ENCODE data around the gene ART3.

Gene ART3

DNA sequence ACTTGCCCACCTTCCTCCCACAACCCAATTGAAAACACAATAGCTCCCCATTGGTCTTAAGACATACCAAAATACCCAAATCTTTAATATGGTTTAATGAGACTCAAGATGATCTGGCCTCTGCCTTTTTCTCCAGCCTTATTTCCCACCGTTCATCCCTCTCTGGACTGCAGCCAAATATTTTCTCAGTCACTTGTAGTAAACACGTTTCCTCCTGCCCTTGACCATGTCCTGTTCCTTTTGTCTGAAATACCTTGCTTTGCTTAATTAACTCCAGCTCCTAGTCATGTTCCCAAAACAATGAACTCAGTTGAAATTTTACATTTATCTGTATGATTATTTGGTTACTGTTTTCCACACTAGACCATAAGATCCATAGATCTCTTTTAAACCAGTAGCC is 82.1 kb downstream of the ART3 start:
- H3K4me3 ChIP-seq (ENCODE audit: low read length): no peak overlapping the region
- peaks cover 3% of the 10 kb centered on the region for H3K36me3 ChIP-seq (replicated peaks; ENCODE audit: low read depth, low read length)
- H3K79me2 ChIP-seq (ENCODE audit: low read length): no peaks in the 10 kb centered on the region
- H3K4me1 ChIP-seq (ENCODE audit: low read length): no peaks in the 10 kb centered on the region
- no peaks in the 10 kb centered on the region for H3K9me3 ChIP-seq (ENCODE audit: insufficient read depth, low read length)
- no peak for TF ChIP-seq EZH2phosphoT487 (IDR thresholded peaks at IDR 0.05; ENCODE audit: low read depth)
- TF ChIP-seq, protein P1, sequence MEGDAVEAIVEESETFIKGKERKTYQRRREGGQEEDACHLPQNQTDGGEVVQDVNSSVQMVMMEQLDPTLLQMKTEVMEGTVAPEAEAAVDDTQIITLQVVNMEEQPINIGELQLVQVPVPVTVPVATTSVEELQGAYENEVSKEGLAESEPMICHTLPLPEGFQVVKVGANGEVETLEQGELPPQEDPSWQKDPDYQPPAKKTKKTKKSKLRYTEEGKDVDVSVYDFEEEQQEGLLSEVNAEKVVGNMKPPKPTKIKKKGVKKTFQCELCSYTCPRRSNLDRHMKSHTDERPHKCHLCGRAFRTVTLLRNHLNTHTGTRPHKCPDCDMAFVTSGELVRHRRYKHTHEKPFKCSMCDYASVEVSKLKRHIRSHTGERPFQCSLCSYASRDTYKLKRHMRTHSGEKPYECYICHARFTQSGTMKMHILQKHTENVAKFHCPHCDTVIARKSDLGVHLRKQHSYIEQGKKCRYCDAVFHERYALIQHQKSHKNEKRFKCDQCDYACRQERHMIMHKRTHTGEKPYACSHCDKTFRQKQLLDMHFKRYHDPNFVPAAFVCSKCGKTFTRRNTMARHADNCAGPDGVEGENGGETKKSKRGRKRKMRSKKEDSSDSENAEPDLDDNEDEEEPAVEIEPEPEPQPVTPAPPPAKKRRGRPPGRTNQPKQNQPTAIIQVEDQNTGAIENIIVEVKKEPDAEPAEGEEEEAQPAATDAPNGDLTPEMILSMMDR (IDR thresholded peaks at IDR 0.05; ENCODE audit: low read depth, low read length): no peak
- H3K9ac ChIP-seq (ENCODE audit: low read length): no peak overlapping the region
- no peaks in the 10 kb centered on the region for H4K20me1 ChIP-seq (ENCODE audit: insufficient read depth, low read length)
- no peaks in the 10 kb centered on the region for H3K27me3 ChIP-seq (ENCODE audit: low read depth, low read length)
- H3K4me2 ChIP-seq (ENCODE audit: low read length): no peak overlapping the region
- no peak overlapping the region for H2AFZ ChIP-seq (ENCODE audit: low read depth, low read length)
- H3K27ac ChIP-seq (ENCODE audit: low read length): no peak overlapping the region

DNA sequence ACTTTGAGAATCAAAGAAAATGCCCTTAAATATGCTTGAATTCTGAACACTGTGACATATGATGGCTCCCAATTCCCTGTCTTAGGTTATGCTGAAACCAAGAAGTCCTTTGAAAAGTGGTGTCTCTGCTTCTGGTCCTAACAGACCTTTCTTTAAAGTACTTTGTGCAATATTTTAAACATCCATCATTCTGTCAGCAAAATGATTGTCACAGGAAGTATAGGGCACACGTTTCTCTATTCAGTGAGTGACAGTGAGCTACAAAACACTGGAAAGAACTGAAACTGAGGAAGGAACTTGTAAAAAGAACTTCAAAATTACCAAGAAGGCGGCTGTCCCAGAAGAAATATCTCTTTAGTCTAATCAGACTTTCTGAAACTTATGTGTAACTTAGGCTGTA is 85.8 kb downstream of the ART3 start:
- H4K20me1 ChIP-seq (ENCODE audit: insufficient read depth, low read length): no peaks in the 10 kb centered on the region
- no peak overlapping the region for H3K4me3 ChIP-seq (ENCODE audit: low read length)
- no peaks in the 10 kb centered on the region for H3K27me3 ChIP-seq (ENCODE audit: low read depth, low read length)
- H2AFZ ChIP-seq (ENCODE audit: low read depth, low read length): no peak overlapping the region
- H3K4me1 ChIP-seq (ENCODE audit: low read length): no peaks in the 10 kb centered on the region
- no peaks in the 10 kb centered on the region for H3K9me3 ChIP-seq (ENCODE audit: insufficient read depth, low read length)
- no peak overlapping the region for H3K9ac ChIP-seq (ENCODE audit: low read length)
- no peaks in the 10 kb centered on the region for H3K79me2 ChIP-seq (ENCODE audit: low read length)
- H3K4me2 ChIP-seq (ENCODE audit: low read length): no peak overlapping the region
- TF ChIP-seq, protein P1 (IDR thresholded peaks at IDR 0.05; ENCODE audit: low read depth, low read length): no peak
- no peak for TF ChIP-seq EZH2phosphoT487 (IDR thresholded peaks at IDR 0.05; ENCODE audit: low read depth)
- H3K27ac ChIP-seq (ENCODE audit: low read length): no peak overlapping the region
- H3K36me3 ChIP-seq (replicated peaks; ENCODE audit: low read depth, low read length): peaks cover 3% of the 10 kb centered on the region
